Measurements from ENCODE around the gene ASIC2. TPM values are rescaled to one million over a fixed set of nuclear protein-coding genes. Genes with fewer than 3 reads are reported as not detected.

ASIC2 gene
- total RNA-seq, 1 donor from 2014 or later: 0.30 TPM

- DNase-seq: no peak
Measured at GRCh38 chr17:33287096-33287725, 5.9 kb downstream of the ASIC2 start.

GRCh38 chr17:33285413-33285812 is 7.7 kb downstream of the ASIC2 start:
- DNase-seq: no peak

- DNase-seq: no peak
Measured at GRCh38 chr17:33284022-33284421, 9.1 kb downstream of the ASIC2 start.

- DNase-seq: no peak
Measured at GRCh38 chr17:33280162-33280943, 12.7 kb downstream of the ASIC2 start.

DNA sequence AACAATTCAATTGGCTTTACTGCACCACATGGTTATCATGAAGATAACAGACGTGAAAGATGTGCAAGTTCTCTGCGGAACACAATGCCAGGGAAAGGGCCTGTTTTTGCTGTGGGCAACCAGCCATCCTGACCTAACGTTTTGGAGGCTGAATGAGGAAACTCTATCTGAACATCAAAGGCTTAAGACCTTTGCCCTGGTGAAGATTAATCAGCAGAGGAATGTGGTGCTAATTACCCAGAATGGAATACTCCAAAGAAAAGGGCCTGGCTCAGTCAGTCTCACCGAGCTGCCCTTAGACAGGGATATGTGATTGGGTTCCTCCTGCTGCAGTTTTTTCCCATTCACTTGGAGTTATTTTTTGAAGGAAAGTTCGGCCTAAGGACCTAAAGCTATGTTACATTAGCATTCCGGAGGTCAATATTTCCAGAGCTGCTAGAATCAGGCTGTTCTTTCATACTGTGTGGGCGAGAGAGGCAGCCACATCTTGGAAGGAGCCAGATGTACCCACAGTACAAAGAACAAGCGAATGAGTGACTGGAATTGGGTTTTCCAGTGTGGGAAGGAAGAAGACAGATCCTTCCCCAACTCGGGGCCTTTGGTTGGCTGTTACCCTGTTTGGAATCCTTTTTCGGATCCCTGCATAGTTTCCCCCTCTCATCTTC is 15.5 kb downstream of the ASIC2 start:
- no peak for DNase-seq

DNA sequence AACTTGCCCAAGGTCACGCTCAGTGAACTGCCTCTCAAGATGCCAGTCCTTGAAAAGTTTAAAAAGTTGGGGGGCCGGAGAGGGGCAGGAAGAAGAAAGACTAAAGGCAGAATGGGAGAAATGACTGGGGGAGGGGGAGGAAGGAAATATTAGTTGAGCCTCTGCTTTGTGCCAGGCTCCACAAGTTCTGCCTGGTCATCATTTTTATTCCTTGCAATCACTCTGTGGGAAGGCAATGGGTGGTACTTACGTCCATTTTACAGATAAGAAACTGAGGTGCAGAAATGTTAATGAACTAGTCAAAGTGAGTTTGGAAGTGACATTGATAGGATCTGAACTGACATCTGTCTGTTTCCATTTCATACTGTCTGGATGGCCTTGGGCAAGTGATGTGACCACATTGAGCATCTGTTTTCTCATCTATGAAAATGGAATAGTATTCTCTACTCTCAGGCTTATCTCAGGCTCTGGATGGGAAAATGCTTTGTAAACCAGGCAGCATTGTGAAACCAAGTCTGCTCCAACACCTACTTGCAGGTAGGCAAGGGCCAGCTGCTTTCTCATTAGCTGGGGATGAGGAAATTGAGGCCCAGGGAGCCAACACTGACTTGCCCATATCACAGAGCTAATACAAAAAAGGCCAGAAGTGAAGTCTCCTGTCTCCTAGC is 19.2 kb downstream of the ASIC2 start:
- no peak for DNase-seq

GRCh38 chr17:33273271-33273670 is 19.8 kb downstream of the ASIC2 start:
- no peak for DNase-seq

DNA sequence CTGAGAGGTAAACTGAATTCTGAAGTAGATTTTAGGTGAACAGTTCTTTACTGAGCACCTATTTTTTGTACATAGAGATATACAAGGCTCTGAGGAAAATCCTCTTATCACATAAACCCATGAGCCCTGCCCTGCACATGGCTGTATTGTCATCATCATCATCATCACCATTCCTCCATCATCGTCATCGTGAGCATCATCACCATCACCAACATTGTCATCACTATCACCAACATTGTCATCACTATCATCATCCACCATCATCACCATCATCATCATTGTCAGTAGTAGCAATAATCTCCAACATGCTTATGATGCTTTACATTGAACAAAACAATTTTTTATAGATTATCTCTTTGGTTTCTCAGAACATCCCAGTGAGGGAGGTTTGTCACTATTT is 20.7 kb downstream of the ASIC2 start:
- no peak for DNase-seq

DNA sequence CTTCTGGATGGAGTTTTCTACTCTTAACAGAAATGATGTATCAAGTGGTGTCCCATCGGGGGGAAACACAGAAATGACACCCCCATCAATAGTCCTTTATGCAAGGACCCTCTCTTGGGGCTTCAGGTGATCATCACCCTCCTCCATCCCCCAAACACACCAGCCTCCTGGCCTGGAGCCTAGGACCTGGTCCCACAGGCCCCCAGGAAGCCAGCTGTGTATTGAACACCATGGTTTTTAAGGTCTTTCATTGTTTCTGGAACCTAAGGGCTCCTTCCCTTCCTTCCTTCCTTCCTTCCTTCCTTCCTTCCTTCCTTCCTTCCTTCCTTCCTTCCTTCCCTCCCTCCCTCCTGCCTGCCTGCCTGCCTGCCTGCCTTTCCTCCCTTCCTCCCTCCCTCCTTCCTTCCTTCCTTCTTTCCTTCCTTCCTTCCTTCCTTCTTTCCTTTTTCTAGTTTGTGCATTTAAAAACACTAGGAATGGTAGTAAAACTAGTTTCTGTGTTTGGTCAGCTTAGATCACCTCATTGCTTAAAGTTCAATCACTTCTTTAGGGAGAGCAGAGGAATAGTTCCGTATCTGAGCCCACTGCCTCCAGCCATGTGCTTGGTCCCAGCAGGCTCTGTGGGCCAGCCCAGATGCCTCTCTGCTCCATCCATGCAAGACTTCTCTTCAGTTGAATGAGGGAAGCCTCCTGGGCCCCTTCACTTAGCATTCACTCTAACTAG is 23.6 kb downstream of the ASIC2 start:
- DNase-seq: no peak

GRCh38 chr17:33267851-33268548 is 25.1 kb downstream of the ASIC2 start:
- no peak for DNase-seq

- DNase-seq: no peak
Measured at GRCh38 chr17:33267271-33267790, 25.8 kb downstream of the ASIC2 start.

DNA sequence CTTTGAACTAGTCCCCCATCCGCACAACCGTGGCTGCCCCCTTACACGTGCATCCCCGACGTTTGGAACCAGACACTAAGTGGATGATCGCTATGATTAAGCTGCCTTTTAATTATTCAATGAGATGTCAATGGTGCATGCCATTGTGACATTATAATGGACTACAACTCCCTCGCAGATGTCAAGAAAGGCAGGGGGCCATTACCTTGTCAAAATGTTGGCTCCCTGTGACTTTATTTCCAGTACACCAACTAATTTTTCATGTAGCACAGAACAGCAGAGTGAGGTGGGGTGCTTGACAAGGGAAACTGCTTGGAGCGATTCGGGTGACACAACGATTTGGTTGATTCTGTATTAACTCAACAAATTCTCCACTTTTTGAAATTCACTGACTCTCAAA is 26.5 kb downstream of the ASIC2 start:
- DNase-seq: no peak

DNA sequence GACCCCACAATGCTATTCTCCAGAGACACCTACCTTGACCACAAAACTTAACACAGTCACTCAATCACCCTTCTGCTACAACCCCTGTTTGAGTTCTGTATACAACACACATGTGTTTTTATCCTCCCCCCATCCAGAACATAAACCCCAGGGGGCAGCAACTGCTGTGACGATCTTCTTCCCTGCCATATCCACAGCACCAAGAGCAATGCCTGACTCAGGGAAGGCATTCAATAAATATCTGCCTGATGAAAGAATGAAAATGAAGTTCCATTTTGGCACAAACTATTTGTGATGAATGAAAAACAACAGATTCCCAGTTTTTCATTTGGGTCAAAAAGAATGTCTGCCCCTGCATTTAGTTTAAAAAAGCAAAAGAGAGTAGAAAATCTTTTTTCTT is 27.0 kb downstream of the ASIC2 start:
- no peak for DNase-seq

DNA sequence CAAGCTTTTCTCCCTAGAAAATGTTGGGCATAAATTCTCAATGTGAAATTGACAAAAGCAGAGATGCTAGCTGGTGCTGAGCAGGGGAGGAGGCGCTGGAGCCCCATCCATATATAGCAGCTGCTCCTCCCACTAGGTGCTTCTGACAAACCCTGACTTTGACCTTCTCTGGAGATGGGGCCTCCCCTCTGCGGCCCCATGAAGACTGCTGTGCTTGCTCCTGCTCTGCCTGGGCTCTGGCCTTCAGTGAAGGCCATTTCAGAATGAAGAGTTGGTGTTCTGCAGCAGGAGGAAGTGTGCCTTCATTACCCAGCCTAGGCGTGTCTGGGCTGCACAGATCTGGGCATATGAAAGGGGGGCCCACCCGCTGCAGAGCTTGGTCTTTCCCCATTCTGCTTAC is 29.7 kb downstream of the ASIC2 start:
- DNase-seq: no peak

GRCh38 chr17:33262266-33263123 is 30.6 kb downstream of the ASIC2 start:
- DNase-seq: no peak

- DNase-seq: no peak
Measured at GRCh38 chr17:33261820-33262219, 31.3 kb downstream of the ASIC2 start.

- DNase-seq: no peak
Measured at GRCh38 chr17:33260638-33261037, 32.5 kb downstream of the ASIC2 start.

DNA sequence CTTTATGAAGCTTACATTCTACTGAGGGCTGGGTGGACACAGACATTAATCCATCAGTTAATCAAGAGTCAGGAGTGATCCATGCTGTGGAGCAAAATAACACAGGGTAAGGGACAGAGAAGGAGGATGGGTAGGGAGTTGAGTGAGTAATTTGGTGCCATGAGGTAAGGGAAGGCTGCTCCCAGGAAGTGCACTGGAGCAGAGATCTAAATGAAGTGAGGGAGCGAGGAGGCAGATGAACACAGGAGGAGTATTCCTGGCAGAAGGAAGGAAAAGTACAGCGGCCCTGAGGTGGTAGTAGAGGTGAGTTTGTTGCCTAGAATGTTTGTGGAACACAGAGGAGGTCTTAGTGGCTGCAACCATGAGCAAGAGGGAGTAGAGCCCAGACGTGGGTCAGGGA is 34.8 kb downstream of the ASIC2 start:
- no peak for DNase-seq

DNA sequence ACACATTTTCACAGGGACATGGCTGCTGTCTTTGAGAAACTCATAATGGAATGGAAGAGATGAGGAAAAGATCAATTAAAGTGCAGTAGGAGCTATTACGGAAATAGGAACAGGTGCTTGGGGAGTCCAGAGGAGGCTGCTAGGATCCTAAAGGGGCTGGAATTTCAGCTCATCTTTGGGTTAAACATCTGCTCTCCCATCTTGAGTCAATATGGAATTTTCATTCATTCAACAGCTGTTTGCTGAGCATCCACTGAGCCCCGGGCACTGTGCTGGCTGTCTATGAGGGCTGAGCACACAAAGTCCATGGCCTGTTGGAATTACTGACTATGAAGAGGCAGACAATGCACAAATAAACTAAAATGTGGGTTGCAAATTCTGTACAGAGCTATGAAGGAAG is 47.9 kb downstream of the ASIC2 start:
- no peak for DNase-seq

DNA sequence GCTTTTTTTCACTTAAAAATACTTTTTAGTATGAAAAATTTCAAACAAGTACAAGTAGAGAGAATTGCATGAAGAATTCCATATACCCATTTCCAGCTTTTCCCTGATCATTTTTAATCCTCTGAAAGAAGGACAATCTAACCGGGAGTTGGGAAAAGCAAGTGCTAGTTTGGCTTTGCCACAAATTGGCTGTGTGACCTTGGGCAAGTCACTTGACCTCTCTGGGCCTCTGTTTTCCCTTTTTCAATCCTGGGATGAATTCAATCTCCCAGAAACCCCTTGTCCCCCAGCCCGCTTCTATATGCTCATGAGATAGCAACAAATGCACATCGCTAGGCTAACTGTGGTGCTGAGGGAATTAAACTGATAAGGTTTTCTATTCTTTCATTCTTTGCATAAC is 49.4 kb downstream of the ASIC2 start:
- DNase-seq: no peak

Data from skin of body (tissue), 2 donors.